ENCODE results near the gene ZBTB18.

ZBTB18 gene

GRCh38 chr1:244089561-244089960 lies 38.5 kb downstream of the ZBTB18 start:
- DNase-seq (ENCODE audit: low spot score): no peak

- DNase-seq (ENCODE audit: low spot score): no peak
These were observed 39.6 kb downstream of the ZBTB18 start for GRCh38 chr1:244090645-244091044.

DNA sequence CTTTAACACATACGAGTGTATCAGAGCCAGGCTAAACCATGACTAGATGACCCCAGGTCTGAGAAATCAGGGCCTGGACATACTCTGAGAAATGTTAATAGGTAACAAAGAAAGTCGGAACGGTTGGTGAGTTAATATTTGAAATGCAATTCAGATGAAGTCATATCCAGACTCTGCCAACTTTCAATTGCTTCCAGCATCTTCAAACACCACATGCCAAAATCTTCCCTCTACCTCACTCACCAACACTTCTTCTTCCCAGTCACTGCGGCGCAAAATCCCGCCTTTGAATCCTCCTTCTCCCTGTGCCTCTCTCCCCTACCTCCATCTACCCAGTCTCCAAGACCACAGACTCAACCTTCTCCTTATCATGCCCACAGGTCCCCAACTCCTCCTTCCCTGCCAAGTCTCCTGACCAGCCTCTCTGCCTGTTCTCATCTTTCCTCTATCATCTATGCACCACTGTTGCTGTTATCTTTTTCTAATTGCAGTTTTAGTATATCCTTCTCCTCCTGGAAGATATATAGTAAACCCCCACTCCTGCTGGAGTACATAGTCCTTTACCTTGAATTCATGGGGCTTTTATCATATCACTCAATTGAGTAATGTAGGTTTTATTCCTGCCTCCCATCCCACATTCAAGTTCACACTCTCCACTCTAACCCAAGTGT lies 41.3 kb downstream of the ZBTB18 start:
- DNase-seq (ENCODE audit: low spot score): no peak

DNA sequence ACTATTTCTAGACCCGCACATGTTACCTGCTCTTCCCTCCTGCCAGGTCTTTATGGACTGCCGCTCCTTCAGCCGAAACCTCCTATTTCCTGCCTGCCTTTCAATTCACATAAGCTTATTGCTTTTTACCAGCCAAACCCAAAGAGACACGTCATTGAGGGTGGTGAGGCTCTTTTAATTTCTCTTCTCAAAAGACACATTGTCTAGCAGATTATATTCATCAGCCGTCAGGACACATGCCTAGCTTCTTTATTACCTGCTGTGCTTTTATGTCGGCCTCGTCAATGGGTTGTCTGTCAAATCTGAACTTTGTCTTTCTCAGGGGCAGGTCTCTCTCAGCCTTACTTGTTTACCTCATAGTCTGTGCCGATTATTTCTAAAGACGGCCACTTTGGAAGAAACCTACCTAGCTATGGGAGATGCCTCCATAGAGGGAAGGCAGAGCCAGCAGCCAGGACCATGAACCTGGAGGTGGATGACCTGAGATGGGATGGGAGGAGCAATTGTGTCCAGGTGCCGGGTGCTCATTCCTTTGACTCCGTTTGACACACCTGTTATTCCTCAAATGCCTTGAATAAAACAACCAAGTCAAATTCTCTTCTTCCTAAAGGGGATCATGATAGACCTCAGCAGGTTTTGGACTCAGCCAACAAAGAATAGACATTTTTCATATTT lies 42.0 kb downstream of the ZBTB18 start:
- no peak for DNase-seq (ENCODE audit: low spot score)

- DNase-seq (ENCODE audit: low spot score): no peak
These were observed 43.9 kb downstream of the ZBTB18 start for GRCh38 chr1:244094880-244095528.

DNA sequence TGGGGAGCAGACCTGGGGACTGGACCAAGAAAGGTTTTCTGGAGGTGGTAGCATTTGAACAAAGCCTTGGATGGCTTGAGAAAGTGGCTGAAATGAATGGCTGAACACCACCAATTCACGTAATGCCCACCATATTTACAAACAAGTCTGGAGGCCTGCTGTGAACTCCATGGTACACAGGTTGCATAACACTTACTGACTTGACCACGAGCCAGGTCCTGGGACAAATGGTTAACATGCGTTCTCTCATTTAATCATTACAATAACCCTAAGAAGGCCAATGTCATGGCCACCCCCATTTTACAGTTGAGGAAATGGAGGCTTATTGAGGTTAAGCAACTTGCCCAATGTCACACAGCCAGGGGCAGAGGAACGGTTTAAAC lies 44.4 kb downstream of the ZBTB18 start:
- no peak for DNase-seq (ENCODE audit: low spot score)

DNA sequence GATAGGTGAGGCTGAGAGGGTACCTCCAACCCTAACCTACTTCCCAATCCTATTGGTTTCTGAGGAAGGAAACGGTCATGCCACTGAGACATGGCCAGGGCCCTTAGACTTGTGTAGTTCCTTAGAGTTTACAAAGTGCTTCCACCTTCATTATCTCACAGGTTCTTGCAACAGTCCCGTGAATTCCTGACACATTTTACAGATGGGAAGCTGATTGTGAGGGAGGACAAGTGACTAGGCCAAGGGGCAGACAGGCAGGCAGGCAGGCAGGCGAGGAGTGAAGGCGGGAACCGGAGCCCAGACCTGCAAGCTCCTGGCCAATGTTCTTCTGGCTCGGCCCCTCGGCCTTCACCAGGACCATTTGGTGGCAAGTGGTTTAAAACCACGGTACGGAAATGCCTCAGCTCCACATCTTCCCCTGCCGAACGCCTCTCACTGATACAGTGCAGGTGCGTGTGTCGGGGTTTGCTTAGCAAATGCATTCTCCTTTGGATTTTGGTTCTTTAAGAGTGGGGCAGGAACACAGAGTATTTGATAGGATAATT lies 45.1 kb downstream of the ZBTB18 start:
- no peak for DNase-seq (ENCODE audit: low spot score)

DNA sequence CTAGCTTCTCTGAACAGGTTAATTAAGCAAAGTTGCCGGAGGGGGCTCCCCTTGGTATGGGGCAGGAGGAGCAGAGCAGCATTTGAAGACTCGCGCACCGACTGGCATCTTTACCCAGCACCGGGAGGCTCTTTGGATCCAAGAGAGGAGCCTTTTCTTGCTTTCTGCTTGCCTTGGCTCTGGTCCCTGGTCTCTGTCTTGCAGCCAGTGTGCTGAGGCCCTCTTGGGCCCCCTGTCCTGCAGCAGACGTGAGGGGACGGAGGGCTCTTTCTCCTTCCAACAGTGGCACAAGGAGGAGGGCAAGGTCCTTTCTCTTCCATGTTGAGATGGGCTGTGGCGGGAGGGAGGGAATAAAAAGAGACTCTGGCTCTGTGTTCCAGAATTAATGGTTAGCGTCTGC lies 45.6 kb downstream of the ZBTB18 start:
- no peak for DNase-seq (ENCODE audit: low spot score)

DNA sequence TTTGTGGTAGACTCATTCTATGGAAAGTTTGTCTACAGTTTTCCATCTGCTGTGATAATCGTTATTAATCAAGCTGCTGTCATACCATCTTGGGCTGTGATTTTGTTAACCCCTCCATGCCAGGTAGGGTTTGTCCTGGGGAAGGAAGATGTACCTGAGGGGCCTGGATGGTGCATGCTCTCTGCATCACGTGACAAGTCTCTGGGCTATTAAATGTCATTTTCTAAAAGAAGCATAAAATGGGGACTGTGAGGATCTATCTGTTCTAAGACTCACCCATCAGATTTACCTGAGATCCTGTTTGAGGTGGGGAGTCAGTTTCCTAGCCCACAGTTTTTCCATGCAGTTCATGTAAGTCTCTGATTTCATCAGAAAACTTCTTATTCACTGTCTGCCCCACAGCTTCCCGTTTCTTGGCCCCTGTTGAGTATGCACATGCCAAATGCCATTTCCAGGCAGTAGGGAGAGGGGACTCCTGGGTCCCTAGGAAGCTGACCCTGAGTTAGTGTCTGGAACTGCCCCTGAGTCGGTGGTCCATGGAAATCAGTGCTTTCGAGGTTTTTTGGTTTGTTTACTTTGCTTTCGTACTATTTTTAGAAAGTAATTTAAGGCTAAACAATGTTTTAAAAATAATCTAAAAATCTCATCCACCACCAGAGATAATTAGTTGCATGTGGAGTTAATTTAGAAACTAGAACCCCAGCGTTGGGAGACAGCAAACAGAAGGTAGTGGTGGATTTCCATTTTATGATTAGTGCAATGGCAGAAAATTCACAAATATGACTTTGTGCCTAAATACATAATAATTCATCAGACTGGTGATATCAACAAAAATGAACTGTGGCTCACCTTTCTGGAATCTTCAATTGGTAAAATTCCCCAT lies 46.7 kb downstream of the ZBTB18 start:
- DNase-seq (ENCODE audit: low spot score): no peak

DNA sequence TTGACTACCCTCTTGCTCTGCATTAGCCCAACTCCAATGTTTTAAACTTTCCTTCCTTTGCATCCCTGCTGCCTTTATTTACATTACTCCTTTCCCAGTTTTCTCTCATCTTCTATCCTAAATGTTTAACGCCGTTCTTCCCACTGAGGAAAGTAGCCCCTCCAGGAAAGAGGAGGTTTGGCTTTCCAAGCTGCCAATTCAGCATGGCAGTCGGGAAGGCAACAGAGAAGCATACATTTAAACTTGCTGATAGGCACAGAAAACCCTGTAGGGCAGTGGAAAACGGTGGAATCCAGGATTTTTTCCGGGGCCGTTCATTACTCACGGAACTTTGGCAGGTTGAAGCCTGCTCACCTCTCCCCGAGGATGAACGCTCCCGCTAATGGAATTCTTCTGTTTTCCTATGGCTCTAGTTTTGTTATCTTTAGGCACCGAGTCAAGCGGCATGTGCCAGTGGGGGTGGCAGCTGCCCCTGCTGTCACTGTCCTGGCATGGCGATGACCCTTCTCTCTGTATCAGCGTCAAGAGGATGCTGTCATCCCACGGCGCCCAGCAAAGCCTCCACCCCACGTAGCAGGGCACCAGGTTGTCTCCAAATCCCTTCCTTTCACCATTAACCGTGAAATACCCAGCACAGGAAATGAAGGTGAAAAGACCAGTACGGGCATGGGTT lies 48.3 kb downstream of the ZBTB18 start:
- no peak for DNase-seq (ENCODE audit: low spot score)

GRCh38 chr1:244100276-244100675 lies 49.2 kb downstream of the ZBTB18 start:
- DNase-seq (ENCODE audit: low spot score): no peak

GRCh38 chr1:244100704-244101453 lies 49.8 kb downstream of the ZBTB18 start:
- DNase-seq (ENCODE audit: low spot score): peak; percentile 61

DNA sequence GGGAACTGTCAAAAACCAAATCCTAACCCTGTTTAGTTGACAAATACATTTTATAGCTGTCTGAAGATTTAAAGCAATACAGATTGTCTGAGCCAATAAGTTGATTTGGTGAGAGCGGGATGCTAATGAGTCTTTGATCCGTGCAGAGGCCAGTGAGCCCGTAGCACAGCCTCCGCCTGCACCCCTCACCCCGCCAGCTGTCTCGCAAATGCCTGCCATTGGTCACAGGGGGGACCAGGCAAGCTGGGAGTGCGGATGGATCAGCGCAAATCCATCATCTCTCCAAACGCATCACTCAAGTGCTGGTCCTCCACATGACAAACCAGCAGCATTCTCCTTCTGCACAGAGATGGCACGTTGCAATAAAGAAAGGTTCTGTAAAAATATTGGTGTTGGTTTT lies 51.0 kb downstream of the ZBTB18 start:
- DNase-seq (ENCODE audit: low spot score): no peak

GRCh38 chr1:244102468-244102867 lies 51.4 kb downstream of the ZBTB18 start:
- no peak for DNase-seq (ENCODE audit: low spot score)

GRCh38 chr1:244104309-244105060 lies 53.4 kb downstream of the ZBTB18 start:
- DNase-seq (ENCODE audit: low spot score): peak; percentile 99

DNA sequence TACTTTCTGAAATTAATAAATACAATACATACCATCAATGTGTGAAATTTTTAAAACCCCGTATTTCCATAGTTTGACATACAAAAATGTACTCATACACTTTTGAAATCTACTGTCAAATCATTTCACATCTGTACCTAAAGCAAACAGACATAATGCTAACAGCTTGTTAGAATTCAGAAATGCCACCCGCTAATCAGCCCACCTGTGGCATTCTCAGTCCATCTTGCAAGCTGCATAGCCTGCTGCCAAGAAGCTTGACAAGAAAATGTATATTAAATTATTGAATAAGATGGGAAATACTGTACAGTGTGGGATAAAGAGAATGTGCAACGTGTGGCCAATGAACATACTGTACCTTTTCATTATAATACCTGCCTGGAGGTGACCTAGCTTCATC lies 55.1 kb downstream of the ZBTB18 start:
- no peak for DNase-seq (ENCODE audit: low spot score)
